PFSK-1 (cell line): ENCODE results near the gene MAML1.

Source experiments
- FOXP2 ChIP-seq: optimal IDR thresholded peaks from 2 replicates; pipeline ENCODE3; 2011; ENCODE audit warnings: borderline replicate concordance, control low read depth, inconsistent platforms; ENCODE audit not compliant: insufficient read depth; ENCODE audit errors: extremely low read length, extremely low read depth
- POLR2AphosphoS5 ChIP-seq: IDR thresholded peaks from 2 replicates; pipeline ENCODE4 v1.6.1; 2012; ENCODE audit warnings: low read depth, mild to moderate bottlenecking, control low read depth, low read length, moderate library complexity
- REST ChIP-seq, 2 experiments: IDR thresholded peaks; 2 replicates each; pipeline versions ENCODE4 v1.6.1 to v1.8.0; 2011 to 2012; ENCODE audit warnings: low read depth in 2 of 2, low read length in 2 of 2, control low read depth in 1 of 2, inconsistent platforms in 1 of 2, mild to moderate bottlenecking in 1 of 2, moderate library complexity in 1 of 2; ENCODE audit not compliant: insufficient read depth in 1 of 2
- SIN3A ChIP-seq: IDR thresholded peaks from 2 replicates; pipeline ENCODE4 v1.6.1; 2012; ENCODE audit warnings: mild to moderate bottlenecking, low read length, moderate library complexity, borderline replicate concordance; ENCODE audit not compliant: insufficient read depth
- TAF1 ChIP-seq: IDR thresholded peaks from 2 replicates; pipeline ENCODE4 v1.6.1; 2012; ENCODE audit warnings: low read length, control low read depth, borderline replicate concordance; ENCODE audit not compliant: insufficient read depth

Gene MAML1

GRCh38 chr5:179716286-179716685 lies 16.3 kb upstream of the MAML1 start:
- TF ChIP-seq FOXP2 (no peak), TAF1 (no peak), SIN3A (no peak), REST (IDR thresholded peaks at IDR 0.05; ENCODE audit: insufficient read depth in 1 of 2, low read depth in 2 of 2, low read length in 2 of 2) (no peak), POLR2AphosphoS5 (no peak)

- TF ChIP-seq FOXP2 (no peak), SIN3A (no peak), POLR2AphosphoS5 (no peak), REST (IDR thresholded peaks at IDR 0.05; ENCODE audit: insufficient read depth in 1 of 2, low read depth in 2 of 2, low read length in 2 of 2) (no peak), TAF1 (no peak)
Observed at GRCh38 chr5:179720222-179720621, 12.4 kb upstream of the MAML1 start.

- TF ChIP-seq REST (IDR thresholded peaks at IDR 0.05; ENCODE audit: insufficient read depth in 1 of 2, low read depth in 2 of 2, low read length in 2 of 2) (no peak), SIN3A (no peak), TAF1 (no peak), POLR2AphosphoS5 (no peak), FOXP2 (no peak)
Observed at GRCh38 chr5:179724163-179724562, 8.5 kb upstream of the MAML1 start.

GRCh38 chr5:179727106-179727505 lies 5.5 kb upstream of the MAML1 start:
- TF ChIP-seq FOXP2 = no peak
- TF ChIP-seq POLR2AphosphoS5 = no peak
- no peak for TF ChIP-seq SIN3A
- no peak for TF ChIP-seq REST (IDR thresholded peaks at IDR 0.05; ENCODE audit: insufficient read depth in 1 of 2, low read depth in 2 of 2, low read length in 2 of 2)
- no peak for TF ChIP-seq TAF1

GRCh38 chr5:179729303-179729702 lies 3.3 kb upstream of the MAML1 start:
- TF ChIP-seq POLR2AphosphoS5 = no peak
- TF ChIP-seq SIN3A = no peak

- no peak for TF ChIP-seq REST (IDR thresholded peaks at IDR 0.05; ENCODE audit: insufficient read depth in 1 of 2, low read depth in 2 of 2, low read length in 2 of 2)
- no peak for TF ChIP-seq FOXP2
- no peak for TF ChIP-seq TAF1
- no peak for TF ChIP-seq POLR2AphosphoS5
- TF ChIP-seq SIN3A = no peak
Observed at GRCh38 chr5:179729727-179730126, 2.9 kb upstream of the MAML1 start.
